Hepatocyte (in vitro differentiated cells): ENCODE results near the gene ATP13A3. TPM values are rescaled to one million over a fixed set of nuclear protein-coding genes. Genes with fewer than 3 reads are reported as not detected.

Experiments used
- DNase-seq: peaks from one replicate; pipeline ENCODE4 v3.0.0-alpha.2; 2016; ENCODE audit warnings: low spot score
- H2AFZ ChIP-seq: fragments of 200-600 bp; sonication (generic); 2 replicates; pipeline ENCODE4 v1.6.0; 2016; ENCODE audit warnings: antibody characterized with exemption, mild to moderate bottlenecking
- H3K27ac ChIP-seq: fragments of 200-600 bp; sonication (generic); 2 replicates; pipeline ENCODE4 v1.5.1; 2016; ENCODE audit warnings: mild to moderate bottlenecking
- H3K27me3 ChIP-seq: fragments of 200-600 bp; sonication (generic); 2 replicates; pipeline ENCODE4 v1.6.1; 2016
- H3K36me3 ChIP-seq: fragments of 200-600 bp; sonication (generic); replicated peaks from 2 replicates; pipeline ENCODE4 v1.5.1; 2016; ENCODE audit warnings: low read depth; ENCODE audit not compliant: insufficient read depth
- H3K4me1 ChIP-seq: fragments of 200-600 bp; sonication (generic); 2 replicates; pipeline ENCODE4 v1.5.1; 2016; ENCODE audit warnings: mild to moderate bottlenecking, moderate library complexity; ENCODE audit not compliant: insufficient read depth
- H3K4me2 ChIP-seq: fragments of 200-600 bp; sonication (generic); 2 replicates; pipeline ENCODE4 v1.6.0; 2016
- H3K4me3 ChIP-seq: fragments of 200-600 bp; sonication (generic); 2 replicates; pipeline ENCODE4 v1.5.1; 2016; ENCODE audit warnings: mild to moderate bottlenecking
- H3K79me2 ChIP-seq: fragments of 200-600 bp; sonication (generic); 2 replicates; pipeline ENCODE4 v1.6.0; 2017; ENCODE audit warnings: mild to moderate bottlenecking
- H3K9me2 ChIP-seq: fragments of 200-600 bp; sonication (generic); replicated peaks from 2 replicates; pipeline ENCODE4 v1.6.0; 2017; ENCODE audit warnings: mild to moderate bottlenecking; ENCODE audit not compliant: insufficient read depth
- H3K9me3 ChIP-seq: fragments of 200-600 bp; sonication (generic); 2 replicates; pipeline ENCODE4 v1.5.1; 2016; ENCODE audit warnings: low read depth, mild to moderate bottlenecking
- H4K20me1 ChIP-seq: fragments of 200-600 bp; sonication (generic); 2 replicates; pipeline ENCODE4 v1.6.0; 2016; ENCODE audit warnings: mild to moderate bottlenecking; ENCODE audit not compliant: insufficient read depth, poor library complexity, severe bottlenecking
- CTCF ChIP-seq: fragments of 200-600 bp; sonication (generic); IDR thresholded peaks from 2 replicates; pipeline ENCODE4 v1.5.1; 2016; ENCODE audit warnings: antibody characterized with exemption, mild to moderate bottlenecking; ENCODE audit not compliant: poor library complexity
- EZH2 ChIP-seq: fragments of 200-600 bp; sonication (generic); IDR thresholded peaks from 2 replicates; pipeline ENCODE4 v1.6.1; 2016; ENCODE audit warnings: antibody characterized with exemption, mild to moderate bottlenecking, borderline replicate concordance
- EZH2phosphoT487 ChIP-seq: fragments of 200-600 bp; sonication (generic); IDR thresholded peaks from one replicate; pipeline ENCODE4 v1.6.1; 2018; ENCODE audit warnings: antibody characterized with exemption, mild to moderate bottlenecking, low read depth, moderate library complexity; ENCODE audit not compliant: unreplicated experiment, severe bottlenecking
- WGBS: methylation state at CpG from one replicate; pipeline ENCODE4 v1.1.6; 2016; ENCODE audit warnings: low lambda C conversion rate; ENCODE audit errors: missing lambda C conversion rate; 5-methylcytosine and 5-hydroxymethylcytosine counted together
- polyA plus RNA-seq: library from polyadenylated mRNA; unstranded; fragments of >200 nt; fragmentation: Nextera tagmentation; extraction: Ambion mirVana; gene quantifications from 2 replicates; pipeline ENCODE4 v1.2.1, GENCODE V29; 2016
- total RNA-seq: library from RNA; depleted of rRNA; stranded (reverse); fragments of >200 nt; gene quantifications from 2 replicates; pipeline ENCODE4 v1.2.3, GENCODE V29; 2014

ATP13A3 gene
- total and polyA plus RNA-seq, 2 experiments from 2014 or later: 18.3 to 131 TPM

DNA sequence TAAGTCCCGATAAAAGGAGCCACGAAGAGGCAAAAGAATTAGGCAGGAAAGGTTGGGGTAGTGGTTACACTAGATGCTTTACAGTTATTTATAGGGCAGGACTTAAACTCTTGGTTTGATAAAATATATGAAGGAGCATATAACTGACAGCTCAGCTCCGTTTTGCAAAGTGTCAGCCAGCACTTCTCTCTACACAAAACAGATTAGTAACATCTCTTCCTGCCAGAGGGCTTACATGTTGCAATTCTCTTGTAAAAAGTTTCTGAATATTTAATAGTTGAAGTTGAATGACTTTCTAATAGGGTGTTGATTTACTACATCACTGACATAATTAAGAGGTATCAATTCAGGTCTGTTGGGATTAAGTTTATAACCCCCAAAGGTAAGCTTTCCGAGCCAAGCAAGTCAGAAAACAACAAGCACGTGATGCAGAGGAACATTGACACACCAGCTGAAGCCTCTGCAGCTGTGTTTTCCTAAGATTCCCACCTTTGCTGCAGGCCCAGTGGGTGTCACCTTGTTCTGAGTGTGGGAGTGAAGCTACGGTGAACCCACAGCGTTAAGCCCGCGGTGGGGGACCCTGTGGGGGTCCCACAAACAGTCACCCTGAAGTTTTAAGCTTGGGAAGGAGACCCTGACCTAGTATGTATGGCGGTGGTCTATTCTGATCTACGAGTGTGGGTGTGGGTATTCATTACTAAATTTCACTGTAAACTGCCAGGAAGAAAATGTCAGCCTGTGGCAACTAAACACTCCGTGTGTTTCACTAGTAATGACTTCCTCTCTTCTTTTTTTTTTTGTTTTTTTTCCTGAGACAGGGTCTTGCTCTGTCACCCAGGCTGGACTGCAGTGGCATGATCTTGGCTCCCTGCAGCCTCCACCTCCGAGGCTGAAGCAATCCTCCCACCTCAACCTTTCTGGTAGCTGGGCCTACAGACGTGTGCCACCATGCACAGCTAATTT lies 22.0 kb upstream of the ATP13A3 start:
- TF ChIP-seq EZH2phosphoT487: no peak
- no peak for TF ChIP-seq EZH2
- TF ChIP-seq CTCF: no peak
- H3K4me1 ChIP-seq: peaks cover 8% of the 10 kb centered on the region
- peak overlapping the region; percentile 34 for H3K27ac ChIP-seq
- H3K4me2 ChIP-seq: no peak overlapping the region
- H3K79me2 ChIP-seq: no peaks in the 10 kb centered on the region
- H4K20me1 ChIP-seq: no peaks in the 10 kb centered on the region
- no peak overlapping the region for H3K4me3 ChIP-seq
- no peaks in the 10 kb centered on the region for H3K9me3 ChIP-seq
- WGBS: 62% methylated on average over 14 of the region's 14 CpGs
- no peaks in the 10 kb centered on the region for H3K27me3 ChIP-seq
- no peaks in the 10 kb centered on the region for H3K36me3 ChIP-seq
- no peaks in the 10 kb centered on the region for H3K9me2 ChIP-seq
- no peak overlapping the region for H2AFZ ChIP-seq
- DNase-seq: no peak

DNA sequence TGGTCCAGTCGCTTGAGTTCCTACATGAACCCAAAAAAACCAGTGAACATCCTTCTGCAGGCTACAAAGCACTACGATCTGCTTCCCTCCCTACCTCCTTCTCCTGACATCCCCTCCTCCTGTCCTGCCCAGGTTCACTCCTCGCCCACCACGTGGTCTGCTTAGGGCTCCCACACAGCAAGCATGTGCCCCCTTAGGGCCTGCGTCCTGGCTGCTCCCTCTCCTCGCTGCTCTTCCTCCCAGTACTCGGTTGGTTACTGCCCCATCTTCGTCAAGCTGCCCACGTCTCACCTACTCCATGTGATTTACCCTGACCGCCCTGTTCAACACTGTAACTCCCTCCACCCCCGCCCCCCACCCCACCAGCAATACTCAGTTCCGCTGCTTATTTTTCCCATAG lies 20.8 kb upstream of the ATP13A3 start:
- 90% methylated on average over 12 of the region's 12 CpGs for WGBS
- Histone ChIP-seq H3K9me2 (no peaks in the 10 kb centered on the region), H3K79me2 (no peaks in the 10 kb centered on the region), H3K36me3 (no peaks in the 10 kb centered on the region), H3K4me3 (no peak overlapping the region), H3K4me2 (no peak overlapping the region), H3K4me1 (no peaks in the 10 kb centered on the region), H3K9me3 (no peaks in the 10 kb centered on the region), H2AFZ (no peak overlapping the region), H4K20me1 (no peaks in the 10 kb centered on the region), H3K27ac (no peak overlapping the region), H3K27me3 (no peaks in the 10 kb centered on the region)
- DNase-seq: no peak
- no peak for TF ChIP-seq EZH2phosphoT487
- no peak for TF ChIP-seq CTCF
- no peak for TF ChIP-seq EZH2

GRCh38 chr3:194505791-194506415 lies 19.1 kb upstream of the ATP13A3 start:
- Histone ChIP-seq H3K79me2 (no peaks in the 10 kb centered on the region), H3K9me3 (no peaks in the 10 kb centered on the region), H4K20me1 (no peaks in the 10 kb centered on the region), H3K4me1 (no peaks in the 10 kb centered on the region), H2AFZ (peak overlapping the region; percentile 20), H3K4me2 (no peak overlapping the region), H3K9me2 (no peaks in the 10 kb centered on the region), H3K27me3 (no peaks in the 10 kb centered on the region), H3K36me3 (no peaks in the 10 kb centered on the region), H3K27ac (no peak overlapping the region), H3K4me3 (no peak overlapping the region)
- WGBS: 91% methylated on average over 5 of the region's 5 CpGs
- no peak for DNase-seq
- TF ChIP-seq EZH2phosphoT487 (no peak), CTCF (no peak)
